HepG2 (cell line): ENCODE results near the gene SLC22A15.

Experiments used
- ARHGAP35 ChIP-seq: sonication (generic); formaldehyde crosslinking; IDR thresholded peaks from 2 replicates; pipeline ENCODE4 v1.9.0; 2022; ENCODE audit warnings: mild to moderate bottlenecking, inconsistent platforms, moderate library complexity, missing genetic modification reagents, borderline replicate concordance
- CBX1 ChIP-seq: IDR thresholded peaks from one replicate; pipeline ENCODE4 v1.6.1; 2016; ENCODE audit warnings: antibody characterized with exemption, low read depth
- CEBPB ChIP-seq: IDR thresholded peaks from 2 replicates; pipeline ENCODE4 v1.6.1; 2011; ENCODE audit warnings: low read depth, low read length, improper control_type of control experiment, borderline replicate concordance
- KLF16 ChIP-seq, 2 experiments: sonication (generic) in 1 of 2; formaldehyde crosslinking in 1 of 2; IDR thresholded peaks; 2 replicates each; pipeline versions ENCODE4 v1.6.1 to v1.8.0; 2016 to 2023; ENCODE audit warnings: missing genetic modification reagents in 2 of 2, missing compliant biosample characterization in 1 of 2
- PAX8 ChIP-seq: sonication (generic); formaldehyde crosslinking; IDR thresholded peaks from 2 replicates; pipeline ENCODE4 v1.8.0; 2022; ENCODE audit warnings: mild to moderate bottlenecking, missing genetic modification reagents, borderline replicate concordance
- PREB ChIP-seq: sonication (generic); formaldehyde crosslinking; IDR thresholded peaks from 2 replicates; pipeline ENCODE4 v1.4.0; 2020; ENCODE audit warnings: missing genetic modification reagents
- RFXANK ChIP-seq: IDR thresholded peaks from 2 replicates; pipeline ENCODE4 v1.6.1; 2016
- SALL2 ChIP-seq: sonication (generic); formaldehyde crosslinking; IDR thresholded peaks from 2 replicates; pipeline ENCODE4 v1.8.1; 2023; ENCODE audit warnings: mild to moderate bottlenecking, missing genetic modification reagents, inconsistent platforms
- ZBTB21 ChIP-seq: sonication (generic); formaldehyde crosslinking; IDR thresholded peaks from 2 replicates; pipeline ENCODE4 v1.4.0; 2020; ENCODE audit warnings: missing genetic modification reagents
- ZBTB33 ChIP-seq: sonication (generic); formaldehyde crosslinking; IDR thresholded peaks from 2 replicates; pipeline ENCODE4 v1.4.0; 2020; ENCODE audit warnings: missing genetic modification reagents
- ZNF235 ChIP-seq: sonication (generic); formaldehyde crosslinking; IDR thresholded peaks from 2 replicates; pipeline ENCODE4 v1.8.1; 2023; ENCODE audit warnings: mild to moderate bottlenecking, missing genetic modification reagents, borderline replicate concordance
- ZNF781 ChIP-seq: sonication (generic); formaldehyde crosslinking; IDR thresholded peaks from 2 replicates; pipeline ENCODE4 v1.5.1; 2020; ENCODE audit warnings: borderline replicate concordance, mild to moderate bottlenecking, missing genetic modification reagents; ENCODE audit errors: not compliant biosample characterization
- TF ChIP-seq, protein P1 (sequence below): sonication (generic); formaldehyde crosslinking; IDR thresholded peaks from 2 replicates; pipeline ENCODE4 v1.5.0; 2020; ENCODE audit warnings: mild to moderate bottlenecking, missing genetic modification reagents, moderate library complexity

DNA sequence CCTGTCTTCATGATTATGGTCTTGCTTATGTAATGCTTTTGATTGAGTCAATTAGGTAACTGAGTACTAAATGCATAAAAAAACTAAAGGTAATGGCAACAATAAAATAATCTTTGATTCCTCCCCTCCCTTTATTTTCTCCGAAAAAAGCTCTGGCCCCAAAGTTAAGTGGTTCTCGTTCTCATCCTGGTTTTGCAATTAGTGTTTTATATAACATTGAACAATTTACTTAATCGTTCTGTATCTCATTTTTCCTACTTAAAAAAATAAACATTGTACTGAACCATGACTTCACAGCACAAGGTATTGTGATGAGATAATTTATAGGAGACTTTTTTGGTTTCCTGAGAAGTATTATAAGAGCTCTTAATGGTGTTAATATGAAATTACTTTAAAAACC, 11.3 kb downstream of the SLC22A15 start:
- TF ChIP-seq CBX1 (no peak), ZNF781 (CRISPR knock-in tag) (no peak), KLF16 (CRISPR knock-in tag; IDR thresholded peaks at IDR 0.05) (no peak), ARHGAP35 (CRISPR knock-in tag) (no peak), SALL2 (no peak), RFXANK (CRISPR knock-in tag) (no peak), CEBPB (no peak), ZBTB33 (no peak), ZBTB21 (no peak), ZNF235 (CRISPR knock-in tag) (no peak), PREB (no peak), PAX8 (CRISPR knock-in tag) (no peak)
- TF ChIP-seq, protein P1, sequence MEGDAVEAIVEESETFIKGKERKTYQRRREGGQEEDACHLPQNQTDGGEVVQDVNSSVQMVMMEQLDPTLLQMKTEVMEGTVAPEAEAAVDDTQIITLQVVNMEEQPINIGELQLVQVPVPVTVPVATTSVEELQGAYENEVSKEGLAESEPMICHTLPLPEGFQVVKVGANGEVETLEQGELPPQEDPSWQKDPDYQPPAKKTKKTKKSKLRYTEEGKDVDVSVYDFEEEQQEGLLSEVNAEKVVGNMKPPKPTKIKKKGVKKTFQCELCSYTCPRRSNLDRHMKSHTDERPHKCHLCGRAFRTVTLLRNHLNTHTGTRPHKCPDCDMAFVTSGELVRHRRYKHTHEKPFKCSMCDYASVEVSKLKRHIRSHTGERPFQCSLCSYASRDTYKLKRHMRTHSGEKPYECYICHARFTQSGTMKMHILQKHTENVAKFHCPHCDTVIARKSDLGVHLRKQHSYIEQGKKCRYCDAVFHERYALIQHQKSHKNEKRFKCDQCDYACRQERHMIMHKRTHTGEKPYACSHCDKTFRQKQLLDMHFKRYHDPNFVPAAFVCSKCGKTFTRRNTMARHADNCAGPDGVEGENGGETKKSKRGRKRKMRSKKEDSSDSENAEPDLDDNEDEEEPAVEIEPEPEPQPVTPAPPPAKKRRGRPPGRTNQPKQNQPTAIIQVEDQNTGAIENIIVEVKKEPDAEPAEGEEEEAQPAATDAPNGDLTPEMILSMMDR (CRISPR knock-in tag) = no peak
